Keratinocyte (primary cell): Measurements from ENCODE around the gene PLTP.

Source experiments
- EZH2 ChIP-seq: IDR thresholded peaks from one replicate; pipeline ENCODE4 v1.6.1; 2012; ENCODE audit warnings: inconsistent platforms, mild to moderate bottlenecking, low read length, moderate library complexity
- TF ChIP-seq, protein P1 (sequence below), 3 experiments: IDR thresholded peaks in 1 of 3; conservative IDR thresholded peaks in 1 of 3; optimal IDR thresholded peaks in 1 of 3; 2 replicates in 2 of 3; 3 replicates in 1 of 3; pipeline versions ENCODE3 to v1.5.1; 2011; ENCODE audit warnings: low read length in 3 of 3, mild to moderate bottlenecking in 3 of 3, moderate library complexity in 2 of 3, control low read depth in 1 of 3, inconsistent platforms in 1 of 3; ENCODE audit not compliant: insufficient read depth in 2 of 3; ENCODE audit errors: extremely low read depth in 1 of 3

DNA sequence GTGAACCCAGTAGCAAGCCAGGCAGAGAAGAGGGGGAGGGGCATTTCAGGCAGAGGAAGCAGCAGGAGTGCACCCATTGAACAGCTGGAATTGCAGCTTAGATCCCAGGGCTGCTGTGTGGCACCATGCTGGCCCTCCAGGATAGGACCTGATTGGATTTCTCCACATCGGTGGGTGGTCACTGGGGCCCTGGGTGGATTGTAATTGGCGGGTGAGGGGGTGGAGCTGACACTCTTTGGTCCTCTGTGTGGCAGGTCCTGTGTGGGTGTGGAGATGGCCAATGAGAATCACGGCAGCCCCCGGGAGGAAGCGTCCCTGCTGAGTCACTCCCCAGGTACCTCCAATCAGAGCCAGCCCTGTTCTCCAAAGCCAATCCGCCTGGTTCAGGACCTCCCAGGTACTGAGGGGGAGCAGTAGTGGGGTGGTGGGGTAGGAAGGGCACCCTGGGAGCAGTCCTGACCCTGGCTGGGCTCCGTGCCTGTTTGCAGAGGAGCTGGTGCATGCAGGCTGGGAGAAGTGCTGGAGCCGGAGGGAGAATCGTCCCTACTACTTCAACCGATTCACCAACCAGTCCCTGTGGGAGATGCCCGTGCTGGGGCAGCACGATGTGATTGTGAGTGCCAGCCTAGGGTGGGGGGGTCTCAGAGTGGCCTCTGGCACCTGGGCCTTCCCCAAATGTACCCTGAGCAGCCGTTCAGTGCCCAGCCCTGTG lies 26.9 kb upstream of the PLTP start:
- no peak for TF ChIP-seq EZH2
- TF ChIP-seq, protein P1, sequence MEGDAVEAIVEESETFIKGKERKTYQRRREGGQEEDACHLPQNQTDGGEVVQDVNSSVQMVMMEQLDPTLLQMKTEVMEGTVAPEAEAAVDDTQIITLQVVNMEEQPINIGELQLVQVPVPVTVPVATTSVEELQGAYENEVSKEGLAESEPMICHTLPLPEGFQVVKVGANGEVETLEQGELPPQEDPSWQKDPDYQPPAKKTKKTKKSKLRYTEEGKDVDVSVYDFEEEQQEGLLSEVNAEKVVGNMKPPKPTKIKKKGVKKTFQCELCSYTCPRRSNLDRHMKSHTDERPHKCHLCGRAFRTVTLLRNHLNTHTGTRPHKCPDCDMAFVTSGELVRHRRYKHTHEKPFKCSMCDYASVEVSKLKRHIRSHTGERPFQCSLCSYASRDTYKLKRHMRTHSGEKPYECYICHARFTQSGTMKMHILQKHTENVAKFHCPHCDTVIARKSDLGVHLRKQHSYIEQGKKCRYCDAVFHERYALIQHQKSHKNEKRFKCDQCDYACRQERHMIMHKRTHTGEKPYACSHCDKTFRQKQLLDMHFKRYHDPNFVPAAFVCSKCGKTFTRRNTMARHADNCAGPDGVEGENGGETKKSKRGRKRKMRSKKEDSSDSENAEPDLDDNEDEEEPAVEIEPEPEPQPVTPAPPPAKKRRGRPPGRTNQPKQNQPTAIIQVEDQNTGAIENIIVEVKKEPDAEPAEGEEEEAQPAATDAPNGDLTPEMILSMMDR (optimal IDR thresholded peaks at IDR 0.05 in 1 of 3, IDR thresholded peaks at IDR 0.05 in 1 of 3, conservative IDR thresholded peaks at IDR 0.05 in 1 of 3; ENCODE audit: extremely low read depth in 1 of 3, insufficient read depth in 2 of 3, low read length in 3 of 3), result no peak
